Epithelial cell of proximal tubule (primary cell): ENCODE results near the gene GNAI2. TPM values are rescaled to one million over a fixed set of nuclear protein-coding genes. Genes with fewer than 3 reads are reported as not detected.
"Not testable (repeated sequence)": the region's sequence is repeated elsewhere in the genome, so short reads cannot be mapped to it uniquely, and the experiment has no call there.

Experiments
- DNase-seq: peaks from one replicate; pipeline ENCODE4 v3.0.0-alpha.2; 2011; ENCODE audit warnings: low read depth
- H3K4me3 ChIP-seq: 2 replicates; pipeline ENCODE4 v1.5.1; 2011; ENCODE audit warnings: low read depth, mild to moderate bottlenecking, low read length
- CTCF ChIP-seq: conservative IDR thresholded peaks from 2 replicates; pipeline ENCODE4 v1.5.1; 2012; ENCODE audit warnings: low read depth, mild to moderate bottlenecking, low read length
- total RNA-seq: library from RNA; depleted of rRNA; stranded (reverse); fragments of >200 nt; gene quantifications from 2 replicates; pipeline ENCODE4 v1.2.3, GENCODE V29; 2015

GNAI2 gene
- total RNA-seq, 1 donor from 2014 or later = 264 TPM

GRCh38 chr3:50226888-50227389 is 9.1 kb upstream of the GNAI2 start:
- no peak for TF ChIP-seq CTCF
- H3K4me3 ChIP-seq = peak overlapping the region; percentile 84
- no peak for DNase-seq

- peak; percentile 62 for TF ChIP-seq CTCF
- no peak for DNase-seq
- peak overlapping the region; percentile 84 for H3K4me3 ChIP-seq
Observed at GRCh38 chr3:50227390-50228183, 8.4 kb upstream of the GNAI2 start.

- H3K4me3 ChIP-seq = peak overlapping the region; percentile 84
- not testable (repeated sequence) for DNase-seq
Observed at GRCh38 chr3:50228184-50228763, 7.7 kb upstream of the GNAI2 start.

GRCh38 chr3:50229490-50229889 is 6.5 kb upstream of the GNAI2 start:
- DNase-seq = no peak
- H3K4me3 ChIP-seq = no peak overlapping the region
- no peak for TF ChIP-seq CTCF

GRCh38 chr3:50230104-50230793 is 5.8 kb upstream of the GNAI2 start:
- no peak for TF ChIP-seq CTCF
- DNase-seq = no peak
- H3K4me3 ChIP-seq = no peak overlapping the region

- no peak overlapping the region for H3K4me3 ChIP-seq
- no peak for TF ChIP-seq CTCF
- DNase-seq = no peak
Observed at GRCh38 chr3:50230794-50231125, 5.2 kb upstream of the GNAI2 start.

- no peak for DNase-seq
- TF ChIP-seq CTCF = no peak
- H3K4me3 ChIP-seq = no peak overlapping the region
Observed at GRCh38 chr3:50231581-50231980, 4.4 kb upstream of the GNAI2 start.
